Astrocyte (in vitro differentiated cells and primary cell): ENCODE results near the gene NRIP2. TPM values are rescaled to one million over a fixed set of nuclear protein-coding genes. Genes with fewer than 3 reads are reported as not detected.

Experiments used
- DNase-seq: peaks from one replicate; pipeline ENCODE4 v3.0.0-alpha.2; 2010; ENCODE audit warnings: low read depth
- FAIRE-seq: peaks from 2 replicates; lab custom pipeline; 2011; peaks lifted over from hg19 to GRCh38; lab: Jason Lieb, UNC
- H2AFZ ChIP-seq: 2 replicates; pipeline ENCODE4 v1.6.0; 2012; ENCODE audit warnings: low read depth, low read length, inconsistent platforms
- H3K27ac ChIP-seq: 2 replicates; pipeline ENCODE4 v1.5.1; 2011; ENCODE audit warnings: low read depth, low read length, inconsistent platforms
- H3K27me3 ChIP-seq: 2 replicates; pipeline ENCODE4 v1.6.0; 2011; ENCODE audit warnings: low read length, inconsistent platforms; ENCODE audit not compliant: insufficient read depth
- H3K36me3 ChIP-seq: 2 replicates; pipeline ENCODE4 v1.5.1; 2011; ENCODE audit warnings: low read length, inconsistent platforms; ENCODE audit not compliant: insufficient read depth
- H3K4me1 ChIP-seq: 2 replicates; pipeline ENCODE4 v1.5.1; 2011; ENCODE audit warnings: low read length, inconsistent platforms; ENCODE audit not compliant: insufficient read depth
- H3K4me2 ChIP-seq: 2 replicates; pipeline ENCODE4 v1.6.0; 2012; ENCODE audit warnings: low read length, inconsistent platforms
- H3K4me3 ChIP-seq: 2 replicates; pipeline ENCODE4 v1.5.1; 2011; ENCODE audit warnings: low read depth, mild to moderate bottlenecking, low read length, inconsistent platforms; ENCODE audit not compliant: insufficient read depth
- H3K79me2 ChIP-seq: 2 replicates; pipeline ENCODE4 v1.6.0; 2012; ENCODE audit warnings: mild to moderate bottlenecking, low read length, inconsistent platforms; ENCODE audit not compliant: insufficient read depth
- H3K9ac ChIP-seq: 2 replicates; pipeline ENCODE4 v1.6.0; 2012; ENCODE audit warnings: mild to moderate bottlenecking, low read length, inconsistent platforms
- H3K9me3 ChIP-seq: 2 replicates; pipeline ENCODE4 v1.5.1; 2012; ENCODE audit warnings: low read depth, mild to moderate bottlenecking, low read length, inconsistent platforms; ENCODE audit not compliant: insufficient read depth
- H4K20me1 ChIP-seq: 2 replicates; pipeline ENCODE4 v1.6.0; 2012; ENCODE audit warnings: low read length, inconsistent platforms; ENCODE audit not compliant: insufficient read depth
- H3K27ac Mint-ChIP-seq: one replicate; pipeline ENCODE4 v1.8.0; 2021; ENCODE audit warnings: mild to moderate bottlenecking, mixed read lengths; ENCODE audit not compliant: unreplicated experiment
- H3K27me3 Mint-ChIP-seq: one replicate; pipeline ENCODE4 v1.8.0; 2021; ENCODE audit warnings: low read depth, mixed read lengths; ENCODE audit not compliant: unreplicated experiment
- H3K36me3 Mint-ChIP-seq: one replicate; pipeline ENCODE4 v1.8.0; 2021; ENCODE audit warnings: low read depth, mixed read lengths; ENCODE audit not compliant: unreplicated experiment
- H3K4me1 Mint-ChIP-seq: one replicate; pipeline ENCODE4 v1.8.0; 2021; ENCODE audit warnings: low read depth, mixed read lengths; ENCODE audit not compliant: unreplicated experiment
- H3K4me3 Mint-ChIP-seq: one replicate; pipeline ENCODE4 v1.8.0; 2021; ENCODE audit warnings: mild to moderate bottlenecking, moderate library complexity, mixed read lengths; ENCODE audit not compliant: unreplicated experiment
- H3K9me3 Mint-ChIP-seq: one replicate; pipeline ENCODE4 v1.8.0; 2021; ENCODE audit warnings: mild to moderate bottlenecking, mixed read lengths; ENCODE audit not compliant: unreplicated experiment
- CTCF ChIP-seq: IDR thresholded peaks from 2 replicates; pipeline ENCODE4 v1.5.1; 2011; ENCODE audit warnings: low read depth, mild to moderate bottlenecking, inconsistent platforms, low read length, moderate library complexity; ENCODE audit not compliant: insufficient read depth
- EZH2 ChIP-seq: IDR thresholded peaks from 2 replicates; pipeline ENCODE4 v1.6.1; 2012; ENCODE audit warnings: mild to moderate bottlenecking, low read length, inconsistent platforms; ENCODE audit not compliant: insufficient read depth
- total RNA-seq: library from RNA; stranded (reverse); gene quantifications from 2 replicates; pipeline ENCODE4 v1.2.1, GENCODE V29; 2021

NRIP2 gene
- total RNA-seq, 1 donor from 2014 or later, result not detected

- H2AFZ ChIP-seq, result no peak overlapping the region
- no peaks in the 10 kb centered on the region for H3K9me3 ChIP-seq
- DNase-seq (no peak), FAIRE-seq (no peak)
- H3K4me1 ChIP-seq, result no peaks in the 10 kb centered on the region
- TF ChIP-seq CTCF (no peak), EZH2 (no peak)
- no peak overlapping the region for H3K27ac ChIP-seq
- H3K9ac ChIP-seq, result no peak overlapping the region
- H3K27me3 ChIP-seq, result no peaks in the 10 kb centered on the region
- Mint-ChIP-seq H3K27ac (no peak overlapping the region), H3K9me3 (no peaks in the 10 kb centered on the region), H3K27me3 (peaks cover 2% of the 10 kb centered on the region), H3K4me3 (no peak overlapping the region), H3K4me1 (peaks cover 2% of the 10 kb centered on the region), H3K36me3 (peaks cover 4% of the 10 kb centered on the region)
- no peaks in the 10 kb centered on the region for H3K79me2 ChIP-seq
- no peak overlapping the region for H3K4me2 ChIP-seq
- no peak overlapping the region for H3K4me3 ChIP-seq
- H4K20me1 ChIP-seq, result no peaks in the 10 kb centered on the region
- peaks cover 14% of the 10 kb centered on the region for H3K36me3 ChIP-seq
These were observed 23.5 kb upstream of the NRIP2 start for GRCh38 chr12:2858334-2858733.

- peaks cover 2% of the 10 kb centered on the region for H3K4me1 Mint-ChIP-seq
- H4K20me1 ChIP-seq, result no peaks in the 10 kb centered on the region
- no peak overlapping the region for H2AFZ ChIP-seq
- no peaks in the 10 kb centered on the region for H3K9me3 ChIP-seq
- FAIRE-seq (no peak), DNase-seq (no peak)
- H3K36me3 Mint-ChIP-seq, result peaks cover 4% of the 10 kb centered on the region
- no peaks in the 10 kb centered on the region for H3K9me3 Mint-ChIP-seq
- H3K27ac Mint-ChIP-seq, result no peak overlapping the region
- H3K36me3 ChIP-seq, result peaks cover 14% of the 10 kb centered on the region
- H3K79me2 ChIP-seq, result no peaks in the 10 kb centered on the region
- H3K4me3 Mint-ChIP-seq, result no peak overlapping the region
- peaks cover 2% of the 10 kb centered on the region for H3K27me3 Mint-ChIP-seq
- H3K9ac ChIP-seq, result no peak overlapping the region
- H3K4me3 ChIP-seq, result no peak overlapping the region
- H3K27ac ChIP-seq, result no peak overlapping the region
- H3K27me3 ChIP-seq, result no peaks in the 10 kb centered on the region
- H3K4me1 ChIP-seq, result no peaks in the 10 kb centered on the region
- no peak overlapping the region for H3K4me2 ChIP-seq
- TF ChIP-seq CTCF (no peak), EZH2 (no peak)
These were observed 22.7 kb upstream of the NRIP2 start for GRCh38 chr12:2857576-2857975.

GRCh38 chr12:2857021-2857431, 22.2 kb upstream of the NRIP2 start, which contains the start of gene TEX52:
Gene TEX52 (minus strand): TSS chr12:2857039. CDS start chr12:2857026, 13 bp downstream.
- Mint-ChIP-seq H3K27me3 (peaks cover 2% of the 10 kb centered on the region), H3K9me3 (no peaks in the 10 kb centered on the region), H3K4me1 (peaks cover 2% of the 10 kb centered on the region), H3K4me3 (no peak within 1 kb of the TSS), H3K36me3 (peaks cover 4% of the 10 kb centered on the region), H3K27ac (peak within 1 kb of the TSS; percentile 42)
- H3K36me3 ChIP-seq, result peaks cover 10% of the 10 kb centered on the region
- no peaks in the 10 kb centered on the region for H3K4me1 ChIP-seq
- H3K27ac ChIP-seq, result no peak within 1 kb of the TSS
- no peak within 1 kb of the TSS for H3K4me2 ChIP-seq
- DNase-seq, result no peak
- no peak within 1 kb of the TSS for H3K9ac ChIP-seq
- H3K79me2 ChIP-seq, result no peaks in the 10 kb centered on the region
- H4K20me1 ChIP-seq, result no peaks in the 10 kb centered on the region
- no peak within 1 kb of the TSS for H2AFZ ChIP-seq
- TF ChIP-seq EZH2, result no peak
- no peak for TF ChIP-seq CTCF
- no peak for FAIRE-seq
- H3K9me3 ChIP-seq, result no peaks in the 10 kb centered on the region
- no peaks in the 10 kb centered on the region for H3K27me3 ChIP-seq
- H3K4me3 ChIP-seq, result no peak within 1 kb of the TSS
